ENCODE data around the gene QRSL1. TPM values are rescaled to one million over a fixed set of nuclear protein-coding genes. Genes with fewer than 3 reads are reported as not detected.

QRSL1 gene
- total RNA-seq, 1 donor from 2014 or later = 14.6 TPM

DNA sequence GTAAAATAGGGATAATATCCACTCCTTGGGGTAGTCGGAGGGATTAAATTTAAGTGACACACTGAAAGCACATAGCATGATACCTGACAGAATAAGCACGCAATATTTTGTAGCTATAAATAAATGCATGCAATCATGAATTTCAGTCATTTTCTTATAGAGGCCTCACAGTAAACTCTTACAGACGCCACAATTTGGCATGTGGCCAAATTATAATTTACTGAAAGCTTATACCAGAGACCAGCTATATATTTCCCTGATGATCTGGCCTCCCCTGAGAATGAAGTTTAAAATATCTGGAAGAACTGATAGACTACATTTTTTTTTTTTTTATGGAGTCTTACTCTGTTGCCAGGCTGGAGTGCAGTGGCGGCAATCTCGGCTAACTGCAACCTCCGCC lies 40.9 kb downstream of the QRSL1 start:
- Histone ChIP-seq H3K9me3 (ENCODE audit: control insufficient read depth in 3 of 3, low read length in 3 of 3) (no peaks in the 10 kb centered on the region), H3K9ac (ENCODE audit: low read depth in 1 of 3, low read length in 3 of 3) (no peak overlapping the region), H3K4me1 (ENCODE audit: control insufficient read depth in 3 of 3, insufficient read depth in 3 of 3, low read length in 3 of 3) (no peaks in the 10 kb centered on the region), H3K27me3 (ENCODE audit: control insufficient read depth in 3 of 3, insufficient read depth in 3 of 3, low read length in 3 of 3) (no peaks in the 10 kb centered on the region), H3K27ac (ENCODE audit: low read depth, low read length) (no peak overlapping the region), H3K36me3 (ENCODE audit: control insufficient read depth in 3 of 3, insufficient read depth in 3 of 3, low read length in 3 of 3) (peaks cover 3 to 7% (median 7%) of the 10 kb centered on the region in 3 donors), H3K4me3 (ENCODE audit: low read length in 3 of 3) (no peak overlapping the region)

DNA sequence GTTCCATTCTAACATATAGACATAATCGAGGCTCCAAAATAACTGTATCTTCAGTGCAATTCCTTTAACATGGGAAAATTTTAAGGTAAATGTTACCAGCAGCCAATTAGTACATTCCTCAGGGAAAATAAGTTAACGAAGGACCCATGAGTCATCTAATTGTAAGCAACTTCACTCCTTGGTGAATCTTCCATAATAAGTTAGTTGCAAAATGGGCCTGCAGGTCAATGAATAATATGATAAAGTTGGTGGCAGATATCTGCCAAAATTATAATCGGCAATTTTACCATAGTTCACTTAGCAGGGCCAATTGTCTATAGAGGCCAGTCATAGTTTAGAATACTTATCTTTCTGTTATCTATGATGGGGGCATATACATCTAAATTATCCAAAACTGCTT lies 42.3 kb downstream of the QRSL1 start:
- H3K27me3 ChIP-seq (ENCODE audit: control insufficient read depth in 3 of 3, insufficient read depth in 3 of 3, low read length in 3 of 3) = no peaks in the 10 kb centered on the region
- no peaks in the 10 kb centered on the region for H3K4me1 ChIP-seq (ENCODE audit: control insufficient read depth in 3 of 3, insufficient read depth in 3 of 3, low read length in 3 of 3)
- H3K9me3 ChIP-seq (ENCODE audit: control insufficient read depth in 3 of 3, low read length in 3 of 3) = no peaks in the 10 kb centered on the region
- H3K4me3 ChIP-seq (ENCODE audit: low read length in 3 of 3) = no peak overlapping the region
- H3K36me3 ChIP-seq (ENCODE audit: control insufficient read depth in 3 of 3, insufficient read depth in 3 of 3, low read length in 3 of 3) = no peaks in the 10 kb centered on the region
- H3K9ac ChIP-seq (ENCODE audit: low read depth in 1 of 3, low read length in 3 of 3) = no peak overlapping the region
- no peak overlapping the region for H3K27ac ChIP-seq (ENCODE audit: low read depth, low read length)

DNA sequence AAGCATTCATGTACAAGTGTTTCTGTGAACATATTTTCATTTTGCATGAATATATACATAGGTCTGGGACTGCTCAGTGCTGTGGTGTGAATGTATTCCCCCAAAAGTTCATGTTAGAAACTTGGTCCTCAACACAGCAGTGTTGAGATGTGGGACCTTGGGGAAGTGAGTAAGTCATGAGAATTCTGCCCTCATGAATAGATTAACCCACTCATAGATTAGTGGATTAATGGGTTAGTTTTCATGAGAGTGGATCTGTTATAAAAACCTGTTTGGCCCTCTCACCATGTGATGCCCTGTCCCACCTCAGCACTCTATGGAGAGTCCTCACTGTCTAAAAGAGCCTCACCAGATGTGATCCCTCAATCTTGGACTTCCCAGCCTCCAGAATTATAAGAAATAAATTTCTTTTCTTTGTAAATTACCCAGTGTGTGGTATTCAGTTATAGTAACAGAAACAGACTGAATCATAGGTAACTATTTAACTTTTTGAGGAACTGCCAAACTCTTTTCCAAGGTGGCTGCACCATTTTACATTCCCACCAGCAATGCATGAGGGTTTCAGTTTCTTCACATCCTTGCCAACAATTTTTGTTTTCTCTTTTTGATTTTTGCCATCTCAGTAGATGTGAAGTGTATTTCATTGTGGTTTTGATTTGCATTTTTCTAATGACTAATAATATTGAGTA lies 45.3 kb downstream of the QRSL1 start:
- no peaks in the 10 kb centered on the region for H3K4me1 ChIP-seq (ENCODE audit: control insufficient read depth in 3 of 3, insufficient read depth in 3 of 3, low read length in 3 of 3)
- H3K9ac ChIP-seq (ENCODE audit: low read depth in 1 of 3, low read length in 3 of 3) = no peak overlapping the region
- H3K27ac ChIP-seq (ENCODE audit: low read depth, low read length) = no peak overlapping the region
- H3K36me3 ChIP-seq (ENCODE audit: control insufficient read depth in 3 of 3, insufficient read depth in 3 of 3, low read length in 3 of 3) = no peaks in the 10 kb centered on the region
- H3K4me3 ChIP-seq (ENCODE audit: low read length in 3 of 3) = no peak overlapping the region
- H3K27me3 ChIP-seq (ENCODE audit: control insufficient read depth in 3 of 3, insufficient read depth in 3 of 3, low read length in 3 of 3) = no peaks in the 10 kb centered on the region
- no peaks in the 10 kb centered on the region for H3K9me3 ChIP-seq (ENCODE audit: control insufficient read depth in 3 of 3, low read length in 3 of 3)

DNA sequence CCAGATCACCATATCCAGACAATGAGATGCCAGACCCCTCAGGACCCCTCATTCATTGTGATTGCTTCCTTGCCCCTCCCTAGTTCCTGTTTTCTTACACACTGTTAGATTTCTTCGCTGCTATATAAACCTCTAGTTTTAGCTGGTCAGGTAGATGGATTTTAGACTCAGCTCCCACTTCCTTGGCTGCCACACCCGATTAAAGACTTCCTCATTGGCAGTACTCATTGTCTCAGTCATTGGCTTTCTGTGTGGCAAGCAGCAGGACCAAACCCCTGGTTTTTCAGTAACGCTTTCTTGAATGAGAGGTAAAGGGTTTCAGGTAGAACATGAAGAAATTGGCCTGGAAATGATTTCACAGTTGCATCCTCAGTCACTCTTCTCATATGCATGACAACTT lies 47.9 kb downstream of the QRSL1 start:
- Histone ChIP-seq H3K4me1 (ENCODE audit: control insufficient read depth in 3 of 3, insufficient read depth in 3 of 3, low read length in 3 of 3) (no peaks in the 10 kb centered on the region), H3K27ac (ENCODE audit: low read depth, low read length) (no peak overlapping the region), H3K4me3 (ENCODE audit: low read length in 3 of 3) (no peak overlapping the region), H3K27me3 (ENCODE audit: control insufficient read depth in 3 of 3, insufficient read depth in 3 of 3, low read length in 3 of 3) (no peaks in the 10 kb centered on the region), H3K36me3 (ENCODE audit: control insufficient read depth in 3 of 3, insufficient read depth in 3 of 3, low read length in 3 of 3) (no peaks in the 10 kb centered on the region), H3K9me3 (ENCODE audit: control insufficient read depth in 3 of 3, low read length in 3 of 3) (no peaks in the 10 kb centered on the region), H3K9ac (ENCODE audit: low read depth in 1 of 3, low read length in 3 of 3) (no peak overlapping the region)

DNA sequence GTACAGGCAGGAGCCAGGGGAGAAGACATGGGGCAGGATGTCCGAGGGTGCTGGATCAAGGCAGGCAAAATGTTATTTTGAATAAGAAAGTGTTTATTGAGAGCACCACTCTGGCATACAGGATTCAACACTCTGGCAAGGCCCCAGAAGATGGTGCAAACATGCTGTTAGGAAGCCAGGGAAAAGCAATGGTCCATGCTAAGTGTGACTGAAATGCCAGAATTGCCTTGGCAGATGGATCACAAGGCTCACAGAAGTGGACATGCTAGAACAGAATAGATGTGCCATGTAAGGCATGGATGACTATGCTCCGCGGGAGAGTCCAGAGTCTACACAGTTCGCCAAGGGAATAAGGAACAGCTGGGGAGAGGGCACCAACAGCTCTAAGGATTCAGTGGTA lies 54.6 kb downstream of the QRSL1 start:
- H3K4me1 ChIP-seq (ENCODE audit: control insufficient read depth in 3 of 3, insufficient read depth in 3 of 3, low read length in 3 of 3) = no peaks in the 10 kb centered on the region
- H3K4me3 ChIP-seq (ENCODE audit: low read length in 3 of 3) = no peak overlapping the region
- H3K27me3 ChIP-seq (ENCODE audit: control insufficient read depth in 3 of 3, insufficient read depth in 3 of 3, low read length in 3 of 3) = peaks cover 0 to 2% (median 0%) of the 10 kb centered on the region in 3 donors
- H3K9ac ChIP-seq (ENCODE audit: low read depth in 1 of 3, low read length in 3 of 3) = no peak overlapping the region
- no peak overlapping the region for H3K27ac ChIP-seq (ENCODE audit: low read depth, low read length)
- no peaks in the 10 kb centered on the region for H3K36me3 ChIP-seq (ENCODE audit: control insufficient read depth in 3 of 3, insufficient read depth in 3 of 3, low read length in 3 of 3)
- no peaks in the 10 kb centered on the region for H3K9me3 ChIP-seq (ENCODE audit: control insufficient read depth in 3 of 3, low read length in 3 of 3)

DNA sequence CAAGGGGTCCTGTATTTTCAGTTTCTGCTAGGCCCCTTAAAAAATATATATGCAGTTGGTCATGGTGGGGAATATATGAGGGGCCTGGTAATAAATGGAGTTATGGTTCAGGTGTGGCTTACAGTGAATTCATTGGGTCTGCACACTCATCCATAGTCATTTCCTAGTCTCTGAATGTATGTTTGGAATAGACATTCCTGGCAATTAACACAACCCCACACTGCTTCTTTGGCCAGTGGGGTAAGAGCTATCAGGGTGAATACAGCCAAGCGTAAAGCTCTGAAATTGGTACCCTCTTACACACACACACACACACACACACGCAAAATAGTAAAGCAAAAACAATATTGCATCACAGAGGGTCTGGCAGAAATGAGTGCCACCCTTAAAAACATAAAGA lies 56.5 kb downstream of the QRSL1 start:
- Histone ChIP-seq H3K27ac (ENCODE audit: low read depth, low read length) (no peak overlapping the region), H3K4me3 (ENCODE audit: low read length in 3 of 3) (no peak overlapping the region), H3K36me3 (ENCODE audit: control insufficient read depth in 3 of 3, insufficient read depth in 3 of 3, low read length in 3 of 3) (no peaks in the 10 kb centered on the region), H3K27me3 (ENCODE audit: control insufficient read depth in 3 of 3, insufficient read depth in 3 of 3, low read length in 3 of 3) (peaks cover 0 to 7% (median 0%) of the 10 kb centered on the region in 3 donors), H3K4me1 (ENCODE audit: control insufficient read depth in 3 of 3, insufficient read depth in 3 of 3, low read length in 3 of 3) (no peaks in the 10 kb centered on the region), H3K9ac (ENCODE audit: low read depth in 1 of 3, low read length in 3 of 3) (no peak overlapping the region), H3K9me3 (ENCODE audit: control insufficient read depth in 3 of 3, low read length in 3 of 3) (no peaks in the 10 kb centered on the region)

DNA sequence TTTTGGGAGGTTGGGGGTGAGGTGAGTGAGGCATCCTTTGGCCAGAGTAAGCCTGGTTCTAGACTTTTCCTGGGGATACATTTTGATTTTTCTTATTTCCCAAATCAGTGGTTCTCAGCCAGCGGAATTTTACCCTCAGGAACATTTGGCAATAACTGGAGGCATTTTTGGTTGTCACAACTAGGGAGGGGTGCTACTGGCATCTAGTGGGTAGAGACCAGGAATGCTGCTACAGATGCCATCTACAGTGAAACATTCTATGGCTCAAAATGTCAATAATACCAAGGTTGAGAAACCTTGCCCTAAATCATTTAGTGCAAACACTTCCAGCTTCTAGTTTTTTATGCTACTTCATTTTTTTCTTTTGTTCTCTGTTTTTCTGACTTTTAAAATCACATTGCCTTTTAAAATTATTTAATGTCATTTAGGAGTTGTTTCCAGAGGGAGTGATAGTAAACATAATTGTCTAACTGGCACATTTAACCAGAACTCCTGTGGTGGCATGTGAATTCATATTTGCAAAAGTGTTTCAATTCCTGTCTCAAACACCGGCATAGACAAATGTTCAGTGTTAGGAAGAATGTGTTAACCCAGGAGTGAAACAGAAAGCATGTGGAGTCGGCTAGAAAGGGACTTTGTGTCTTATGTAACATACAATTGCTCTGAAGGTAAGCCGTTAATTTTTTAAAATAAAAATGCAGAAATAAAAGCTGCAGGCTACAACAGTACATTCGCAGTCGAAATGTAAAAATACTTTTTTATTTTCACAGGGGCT lies 59.0 kb downstream of the QRSL1 start:
- Histone ChIP-seq H3K27ac (ENCODE audit: low read depth, low read length) (no peak overlapping the region), H3K9ac (ENCODE audit: low read depth in 1 of 3, low read length in 3 of 3) (no peak overlapping the region)

DNA sequence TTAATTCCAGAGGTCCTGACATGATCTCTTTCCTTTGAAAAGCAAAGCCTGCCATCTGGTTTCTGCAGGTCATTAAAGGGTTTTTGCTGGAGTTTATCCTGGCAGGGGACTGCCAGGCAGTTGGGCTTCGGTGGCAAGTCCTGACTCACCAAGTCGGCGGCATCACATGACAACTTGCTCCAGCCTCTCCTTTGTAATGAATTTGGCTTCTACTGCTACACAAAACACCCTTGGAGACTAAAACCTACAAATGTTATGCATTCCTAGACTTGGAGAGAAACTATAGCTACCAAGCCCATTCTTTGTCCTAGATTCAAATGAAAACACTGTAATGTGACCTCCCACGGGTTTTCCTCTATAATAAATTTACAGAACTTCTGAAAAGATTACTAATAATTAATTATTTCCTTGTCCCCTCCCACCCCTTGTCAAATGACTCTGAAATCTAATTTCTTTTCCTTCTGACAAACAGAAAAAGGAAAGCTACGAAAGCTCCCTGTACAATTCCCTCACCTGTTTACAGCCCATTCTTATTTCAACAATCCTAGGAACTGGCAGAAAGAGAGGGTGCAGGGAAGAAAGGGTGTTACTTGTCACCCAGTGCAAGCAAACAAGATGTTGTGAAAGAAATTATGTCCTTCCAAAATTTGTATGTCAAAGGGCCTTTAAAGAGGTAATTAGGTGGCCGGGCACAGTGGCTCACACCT lies 62.9 kb downstream of the QRSL1 start:
- Histone ChIP-seq H3K9ac (ENCODE audit: low read depth in 1 of 3, low read length in 3 of 3) (no peak overlapping the region), H3K4me1 (ENCODE audit: control insufficient read depth in 3 of 3, insufficient read depth in 3 of 3, low read length in 3 of 3) (no peaks in the 10 kb centered on the region)

More for the DNA sequence above, 59.0 kb downstream of the QRSL1 start:
- Histone ChIP-seq H3K36me3 (ENCODE audit: control insufficient read depth in 3 of 3, insufficient read depth in 3 of 3, low read length in 3 of 3) (no peaks in the 10 kb centered on the region), H3K4me3 (ENCODE audit: low read length in 3 of 3) (no peak overlapping the region), H3K27me3 (ENCODE audit: control insufficient read depth in 3 of 3, insufficient read depth in 3 of 3, low read length in 3 of 3) (peaks cover 0 to 7% (median 0%) of the 10 kb centered on the region in 3 donors), H3K4me1 (ENCODE audit: control insufficient read depth in 3 of 3, insufficient read depth in 3 of 3, low read length in 3 of 3) (no peaks in the 10 kb centered on the region), H3K9me3 (ENCODE audit: control insufficient read depth in 3 of 3, low read length in 3 of 3) (no peaks in the 10 kb centered on the region)

DNA sequence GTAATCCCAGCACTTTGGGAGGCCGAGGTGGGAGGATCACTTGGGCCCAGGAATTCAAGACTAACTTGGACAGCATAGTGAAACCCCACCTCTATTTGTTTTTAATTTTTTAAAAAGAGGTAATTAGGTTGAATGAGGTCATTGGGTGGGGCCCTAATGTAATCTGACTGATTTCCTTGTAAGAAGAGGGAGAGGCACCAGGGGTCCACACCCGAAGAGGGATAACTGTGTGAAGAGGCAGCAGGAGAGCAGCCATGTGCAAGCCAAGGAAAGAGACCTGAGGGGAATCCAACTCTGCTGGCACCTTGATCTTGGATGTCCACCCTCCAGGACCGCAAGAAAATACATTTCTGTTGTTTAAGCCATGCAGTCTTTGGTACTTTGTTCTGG lies 63.4 kb downstream of the QRSL1 start:
- no peaks in the 10 kb centered on the region for H3K4me1 ChIP-seq (ENCODE audit: control insufficient read depth in 3 of 3, insufficient read depth in 3 of 3, low read length in 3 of 3)
- no peak overlapping the region for H3K9ac ChIP-seq (ENCODE audit: low read depth in 1 of 3, low read length in 3 of 3)
- H3K9me3 ChIP-seq (ENCODE audit: control insufficient read depth in 3 of 3, low read length in 3 of 3) = no peaks in the 10 kb centered on the region
- H3K36me3 ChIP-seq (ENCODE audit: control insufficient read depth in 3 of 3, insufficient read depth in 3 of 3, low read length in 3 of 3) = no peaks in the 10 kb centered on the region
- H3K4me3 ChIP-seq (ENCODE audit: low read length in 3 of 3) = no peak overlapping the region
- peaks cover 0 to 4% (median 3%) of the 10 kb centered on the region in 3 donors for H3K27me3 ChIP-seq (ENCODE audit: control insufficient read depth in 3 of 3, insufficient read depth in 3 of 3, low read length in 3 of 3)
- no peak overlapping the region for H3K27ac ChIP-seq (ENCODE audit: low read depth, low read length)

More for the DNA sequence above, 62.9 kb downstream of the QRSL1 start:
- no peaks in the 10 kb centered on the region for H3K9me3 ChIP-seq (ENCODE audit: control insufficient read depth in 3 of 3, low read length in 3 of 3)
- no peaks in the 10 kb centered on the region for H3K36me3 ChIP-seq (ENCODE audit: control insufficient read depth in 3 of 3, insufficient read depth in 3 of 3, low read length in 3 of 3)
- H3K4me3 ChIP-seq (ENCODE audit: low read length in 3 of 3) = no peak overlapping the region
- peaks cover 0 to 4% (median 3%) of the 10 kb centered on the region in 3 donors for H3K27me3 ChIP-seq (ENCODE audit: control insufficient read depth in 3 of 3, insufficient read depth in 3 of 3, low read length in 3 of 3)
- H3K27ac ChIP-seq (ENCODE audit: low read depth, low read length) = no peak overlapping the region

DNA sequence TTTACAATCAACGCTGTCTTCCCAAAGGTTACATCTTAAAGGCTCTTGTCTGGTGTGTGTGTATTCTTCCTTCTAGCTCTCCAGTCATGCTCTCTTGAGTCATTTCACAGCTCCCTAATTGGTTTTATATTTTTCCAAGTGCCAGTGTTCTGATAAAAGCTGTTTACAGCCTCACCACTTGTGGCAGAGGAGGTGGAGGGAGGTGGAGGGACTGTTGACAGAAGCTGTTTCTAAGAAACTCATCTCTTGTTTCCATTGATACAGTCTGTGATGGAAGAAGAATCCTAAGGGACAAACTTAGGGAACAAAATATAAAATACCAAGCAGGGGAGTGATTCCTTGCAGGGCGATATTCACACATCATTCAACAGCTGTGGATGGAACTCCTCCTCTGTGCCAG lies 64.0 kb downstream of the QRSL1 start:
- peaks cover 0 to 4% (median 3%) of the 10 kb centered on the region in 3 donors for H3K27me3 ChIP-seq (ENCODE audit: control insufficient read depth in 3 of 3, insufficient read depth in 3 of 3, low read length in 3 of 3)
- H3K36me3 ChIP-seq (ENCODE audit: control insufficient read depth in 3 of 3, insufficient read depth in 3 of 3, low read length in 3 of 3) = no peaks in the 10 kb centered on the region
- no peaks in the 10 kb centered on the region for H3K9me3 ChIP-seq (ENCODE audit: control insufficient read depth in 3 of 3, low read length in 3 of 3)
- no peak overlapping the region for H3K4me3 ChIP-seq (ENCODE audit: low read length in 3 of 3)
- no peak overlapping the region for H3K27ac ChIP-seq (ENCODE audit: low read depth, low read length)
- no peaks in the 10 kb centered on the region for H3K4me1 ChIP-seq (ENCODE audit: control insufficient read depth in 3 of 3, insufficient read depth in 3 of 3, low read length in 3 of 3)
- H3K9ac ChIP-seq (ENCODE audit: low read depth in 1 of 3, low read length in 3 of 3) = no peak overlapping the region

All from skeletal muscle tissue (tissue), 4 donors.